Left lung (tissue), 10 donors: ENCODE data around the gene ZC3H12D. TPM values are rescaled to one million over a fixed set of nuclear protein-coding genes. Genes with fewer than 3 reads are reported as not detected.
A peak's percentile ranks its signal among the peaks of the same experiment; 100 is the strongest.

Experiments used
- ATAC-seq: fragments of 200-7000 bp; cut with Tn5 transposase; one replicate; pipeline ENCODE4 v1.9.1; 2020; ENCODE audit warnings: moderate library complexity
- DNase-seq, 4 donors: peaks; one replicate each; pipeline ENCODE4 v3.0.0-alpha.2; 2013 to 2020
- H3K27ac ChIP-seq, 2 donors: fragments of 200-600 bp; sonication (generic) in 1 of 2; one replicate each; pipeline versions ENCODE4 v1.5.0 to v1.8.0; 2020 to 2021
- H3K27me3 ChIP-seq, 2 donors: fragments of 200-600 bp; sonication (generic) in 1 of 2; one replicate each; pipeline versions ENCODE4 v1.5.0 to v1.8.0; 2020 to 2021
- H3K36me3 ChIP-seq, 2 donors: fragments of 200-600 bp; sonication (generic) in 1 of 2; one replicate each; pipeline versions ENCODE4 v1.5.0 to v1.8.0; 2020 to 2021
- H3K4me1 ChIP-seq, 2 donors: fragments of 200-600 bp; one replicate each; pipeline ENCODE4 v1.8.0; 2021
- H3K4me3 ChIP-seq, 2 donors: fragments of 200-600 bp; sonication (generic) in 1 of 2; one replicate each; pipeline versions ENCODE4 v1.5.0 to v1.8.0; 2020 to 2021; ENCODE audit warnings: mild to moderate bottlenecking in 1 of 2
- H3K9me3 ChIP-seq, 2 donors: fragments of 200-600 bp; sonication (generic) in 1 of 2; one replicate each; pipeline versions ENCODE4 v1.5.0 to v1.8.0; 2020 to 2021
- CTCF ChIP-seq, 2 donors: fragments of 200-600 bp; sonication (generic) in 1 of 2; IDR thresholded peaks; one replicate each; pipeline versions ENCODE4 v1.5.0 to v1.8.0; 2021; ENCODE audit warnings: antibody characterized with exemption in 2 of 2
- intact Hi-C, 2 donors: fragments of 100-400 bp; cut with DNase I; formaldehyde crosslinking; loops; one replicate each; pipeline versions ENCODE4 v1.11.2 to v1.14.2; 2022
- polyA plus RNA-seq, 6 donors: library from polyadenylated mRNA; unstranded; fragments of 120-200 nt; gene quantifications; one replicate each; pipeline ENCODE4 v1.2.1, GENCODE V29; 2013; ENCODE audit not compliant: insufficient read length in 6 of 6
- total RNA-seq, 2 donors: library from RNA; stranded (reverse); fragmentation: NEBNext Ultra II Directional; extraction: Animal tissue kit (Norgen Biotek cat#: 25700); gene quantifications; one replicate each; pipeline ENCODE4 v1.2.1, GENCODE V29; 2021
- donor health status: DM: no; HTN: yes; CAD: no.
- donor health status: DM: no; HTN: no; CAD: no.

ZC3H12D gene
- total and polyA plus RNA-seq, 8 donors = 0.45 to 4.1 (median 0.85) TPM

GRCh38 chr6:149459761-149460160, 25.1 kb downstream of the ZC3H12D start:
- intact Hi-C loops = no loop called here
- Histone ChIP-seq H3K9me3 (no peaks in the 10 kb centered on the region), H3K4me3 (no peak overlapping the region), H3K27me3 (no peaks in the 10 kb centered on the region), H3K27ac (no peak overlapping the region), H3K4me1 (peaks cover 12 to 15% of the 10 kb centered on the region in 2 donors), H3K36me3 (no peaks in the 10 kb centered on the region)
- DNase-seq (no peak), ATAC-seq (no peak)
- no peak for TF ChIP-seq CTCF (IDR thresholded peaks at IDR 0.05)

GRCh38 chr6:149458806-149459205, 26.0 kb downstream of the ZC3H12D start:
- Histone ChIP-seq H3K4me3 (no peak overlapping the region), H3K27ac (no peak overlapping the region), H3K36me3 (no peaks in the 10 kb centered on the region), H3K27me3 (no peaks in the 10 kb centered on the region), H3K9me3 (no peaks in the 10 kb centered on the region), H3K4me1 (peaks cover 17 to 19% of the 10 kb centered on the region in 2 donors)
- ATAC-seq (no peak), DNase-seq (no peak)
- intact Hi-C loops = no loop called here
- no peak for TF ChIP-seq CTCF (IDR thresholded peaks at IDR 0.05)

GRCh38 chr6:149458196-149458595, 26.6 kb downstream of the ZC3H12D start:
- DNase-seq (peak in 1 of 4 donors; percentile 4), ATAC-seq (no peak)
- intact Hi-C loops = no loop called here
- Histone ChIP-seq H3K27ac (no peak overlapping the region), H3K27me3 (no peaks in the 10 kb centered on the region), H3K9me3 (no peaks in the 10 kb centered on the region), H3K4me1 (peaks cover 20 to 22% of the 10 kb centered on the region in 2 donors), H3K4me3 (no peak overlapping the region), H3K36me3 (no peaks in the 10 kb centered on the region)
- no peak for TF ChIP-seq CTCF (IDR thresholded peaks at IDR 0.05)

GRCh38 chr6:149457316-149457884, 27.4 kb downstream of the ZC3H12D start:
- TF ChIP-seq CTCF (IDR thresholded peaks at IDR 0.05) = no peak
- Histone ChIP-seq H3K27me3 (no peaks in the 10 kb centered on the region), H3K9me3 (no peaks in the 10 kb centered on the region), H3K36me3 (no peaks in the 10 kb centered on the region), H3K4me1 (peaks cover 20 to 23% of the 10 kb centered on the region in 2 donors), H3K27ac (no peak overlapping the region), H3K4me3 (no peak overlapping the region)
- intact Hi-C loops = no loop called here
- ATAC-seq (no peak), DNase-seq (peak in 2 of 4 donors; percentile 17 to 22)

GRCh38 chr6:149456311-149457021, 28.3 kb downstream of the ZC3H12D start:
- H3K9me3 ChIP-seq = no peaks in the 10 kb centered on the region
- no peak overlapping the region for H3K4me3 ChIP-seq
- no peak for TF ChIP-seq CTCF (IDR thresholded peaks at IDR 0.05)
- H3K27ac ChIP-seq = no peak overlapping the region
- H3K4me1 ChIP-seq = peaks cover 20 to 26% of the 10 kb centered on the region in 2 donors
- intact Hi-C loops = no loop called here
- DNase-seq (peak in 2 of 4 donors; percentile 32 to 80), ATAC-seq (no peak)
- no peaks in the 10 kb centered on the region for H3K36me3 ChIP-seq
- H3K27me3 ChIP-seq = peaks cover 0 to 7% of the 10 kb centered on the region in 2 donors
